WTC11 (cell line): ENCODE measurements around the gene DEFB125. TPM values are rescaled to one million over a fixed set of nuclear protein-coding genes. Genes with fewer than 3 reads are reported as not detected.
"Not testable (repeated sequence)": the region's sequence is repeated elsewhere in the genome, so short reads cannot be mapped to it uniquely, and the experiment has no call there.

ENCODE experiments used
- ATAC-seq: fragments of 200-7000 bp; cut with Tn5 transposase; 2 replicates; pipeline ENCODE4 v1.10.0; 2021; ENCODE audit warnings: mild to moderate bottlenecking, moderate library complexity
- CTCF ChIA-PET: fragments of 300-600 bp; sonication (Branson Sonifier 250); formaldehyde crosslinking; loops from one replicate; lab custom pipeline; 2021; ENCODE audit warnings: antibody characterized with exemption; lab: Charles Lee
- POLR2A ChIA-PET: fragments of 350-600 bp; sonication (Branson Sonifier 250); formaldehyde crosslinking; loops from one replicate; lab custom pipeline; 2021; ENCODE audit warnings: antibody characterized with exemption; lab: Charles Lee
- DNase-seq: peaks from one replicate; pipeline ENCODE4 v3.0.0; 2021; ENCODE audit warnings: low spot score
- H3K27ac Mint-ChIP-seq: 2 replicates; pipeline ENCODE4 v1.8.0; 2021; ENCODE audit warnings: mixed read lengths
- H3K27me3 Mint-ChIP-seq: 2 replicates; pipeline ENCODE4 v1.8.0; 2021; ENCODE audit warnings: low read depth, mild to moderate bottlenecking, moderate library complexity, mixed read lengths
- H3K36me3 Mint-ChIP-seq: 2 replicates; pipeline ENCODE4 v1.8.0; 2021; ENCODE audit warnings: mixed read lengths
- H3K4me1 Mint-ChIP-seq: 2 replicates; pipeline ENCODE4 v1.8.0; 2022; ENCODE audit warnings: mixed read lengths
- H3K4me3 Mint-ChIP-seq: 2 replicates; pipeline ENCODE4 v1.8.0; 2021; ENCODE audit warnings: mild to moderate bottlenecking, moderate library complexity, mixed read lengths
- H3K9me3 Mint-ChIP-seq: 2 replicates; pipeline ENCODE4 v1.8.0; 2021; ENCODE audit warnings: mixed read lengths
- ATF1 ChIP-seq: sonication (generic); formaldehyde crosslinking; IDR thresholded peaks from 2 replicates; pipeline ENCODE4 v1.8.1; 2023; ENCODE audit warnings: mild to moderate bottlenecking, moderate library complexity, missing genetic modification reagents
- CBFB ChIP-seq: sonication (generic); formaldehyde crosslinking; IDR thresholded peaks from 2 replicates; pipeline ENCODE4 v1.8.1; 2022; ENCODE audit warnings: mild to moderate bottlenecking, low read depth, missing genetic modification reagents
- ELF4 ChIP-seq: sonication (generic); formaldehyde crosslinking; IDR thresholded peaks from 2 replicates; pipeline ENCODE4 v1.8.1; 2022; ENCODE audit warnings: low read depth, mild to moderate bottlenecking, moderate library complexity, missing genetic modification reagents
- ETV6 ChIP-seq: sonication (generic); formaldehyde crosslinking; IDR thresholded peaks from 2 replicates; pipeline ENCODE4 v1.8.1; 2022; ENCODE audit warnings: mild to moderate bottlenecking, missing genetic modification reagents
- FOXK1 ChIP-seq: sonication (generic); formaldehyde crosslinking; IDR thresholded peaks from 2 replicates; pipeline ENCODE4 v1.8.0; 2022; ENCODE audit warnings: mild to moderate bottlenecking, moderate library complexity, missing genetic modification reagents
- GTF2I ChIP-seq: fragments of 250-450 bp; sonication (Bioruptor Pico); conservative IDR thresholded peaks from 2 replicates; pipeline ENCODE4 v1.4.0; 2021; ENCODE audit warnings: mild to moderate bottlenecking
- HMGA2 ChIP-seq: fragments of 250-450 bp; sonication (Bioruptor Pico); IDR thresholded peaks from 2 replicates; pipeline ENCODE4 v1.4.0; 2021; ENCODE audit warnings: mild to moderate bottlenecking, moderate library complexity
- JUN ChIP-seq: sonication (generic); formaldehyde crosslinking; IDR thresholded peaks from 2 replicates; pipeline ENCODE4 v1.8.0; 2023; ENCODE audit warnings: mild to moderate bottlenecking, missing genetic modification reagents
- MXD4 ChIP-seq: fragments of 250-450 bp; sonication (Bioruptor Pico); IDR thresholded peaks from 2 replicates; pipeline ENCODE4 v1.8.0; 2021; ENCODE audit warnings: mild to moderate bottlenecking, moderate library complexity, borderline replicate concordance
- SMAD3 ChIP-seq: sonication (generic); formaldehyde crosslinking; IDR thresholded peaks from 2 replicates; pipeline ENCODE4 v1.8.0; 2022; ENCODE audit warnings: missing genetic modification reagents, mild to moderate bottlenecking, borderline replicate concordance
- SP1 ChIP-seq: sonication (generic); formaldehyde crosslinking; conservative IDR thresholded peaks from 2 replicates; pipeline ENCODE4 v1.8.1; 2022; ENCODE audit warnings: missing genetic modification reagents
- TEAD1 ChIP-seq: sonication (generic); formaldehyde crosslinking; IDR thresholded peaks from 2 replicates; pipeline ENCODE4 v1.8.0; 2022; ENCODE audit warnings: mild to moderate bottlenecking, missing genetic modification reagents
- ZNF121 ChIP-seq: sonication (generic); formaldehyde crosslinking; IDR thresholded peaks from 2 replicates; pipeline ENCODE4 v1.8.0; 2023; ENCODE audit warnings: missing genetic modification reagents
- ZNF219 ChIP-seq: sonication (generic); formaldehyde crosslinking; IDR thresholded peaks from 2 replicates; pipeline ENCODE4 v1.8.0; 2023; ENCODE audit warnings: missing genetic modification reagents, mild to moderate bottlenecking, borderline replicate concordance
- ZNF317 ChIP-seq: sonication (generic); formaldehyde crosslinking; IDR thresholded peaks from 2 replicates; pipeline ENCODE4 v1.8.1; 2023; ENCODE audit warnings: low read depth, mild to moderate bottlenecking, moderate library complexity, missing genetic modification reagents, borderline replicate concordance
- total RNA-seq: library from RNA; stranded (reverse); gene quantifications from 3 replicates; pipeline ENCODE4 v1.2.3, GENCODE V29; 2021
- TF ChIP-seq, protein P1 (sequence below): sonication (generic); formaldehyde crosslinking; IDR thresholded peaks from 2 replicates; pipeline ENCODE4 v1.8.1; 2023; ENCODE audit warnings: mild to moderate bottlenecking, missing genetic modification reagents, borderline replicate concordance
- TF ChIP-seq, protein P2 (sequence below): fragments of 250-450 bp; sonication (Bioruptor Pico); conservative IDR thresholded peaks from 2 replicates; pipeline ENCODE4 v1.9.0; 2021; ENCODE audit warnings: mild to moderate bottlenecking
- TF ChIP-seq, protein P3 (sequence below): sonication (generic); formaldehyde crosslinking; IDR thresholded peaks from 2 replicates; pipeline ENCODE4 v1.8.1; 2022; ENCODE audit warnings: mild to moderate bottlenecking, moderate library complexity, missing genetic modification reagents
- TF ChIP-seq, protein P4 (sequence below): sonication (generic); formaldehyde crosslinking; conservative IDR thresholded peaks from 2 replicates; pipeline ENCODE4 v1.8.1; 2022; ENCODE audit warnings: mild to moderate bottlenecking, missing genetic modification reagents

DEFB125 gene
- total RNA-seq, 1 experiment from 2014 or later = not detected

DNA sequence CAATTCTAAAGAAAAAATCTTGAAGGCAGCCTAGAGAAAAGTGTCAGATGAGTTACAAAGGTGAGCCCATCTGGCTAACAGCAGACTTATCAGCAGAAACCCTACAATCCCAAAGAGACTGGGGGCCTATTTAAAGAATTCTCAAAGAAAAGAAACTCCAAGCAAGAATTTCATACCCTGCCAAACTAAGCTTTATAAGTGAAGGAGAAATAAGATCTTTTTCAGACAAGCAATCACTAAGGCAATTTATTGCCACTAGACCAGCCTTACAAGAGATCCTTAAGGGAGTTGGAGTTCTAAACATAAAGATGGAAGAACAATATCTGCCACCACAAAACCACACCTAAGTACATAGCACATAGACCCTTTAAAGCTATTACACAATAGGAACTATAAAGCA, 30.0 kb downstream of the DEFB125 start:
- POLR2A ChIA-PET = no interaction called here
- no peak overlapping the region for H3K4me3 Mint-ChIP-seq
- DNase-seq = no peak
- TF ChIP-seq ZNF317 (no peak), ATF1 (CRISPR knock-in tag) (no peak), TEAD1 (CRISPR knock-in tag) (no peak), ZNF121 (CRISPR knock-in tag) (no peak), ZNF219 (CRISPR knock-in tag) (no peak), CBFB (CRISPR knock-in tag) (no peak), FOXK1 (CRISPR knock-in tag) (no peak), MXD4 (no peak), SP1 (CRISPR knock-in tag) (no peak), ELF4 (no peak), ETV6 (CRISPR knock-in tag) (no peak), SMAD3 (CRISPR knock-in tag) (no peak), GTF2I (CRISPR knock-in tag) (no peak), HMGA2 (CRISPR knock-in tag) (no peak), JUN (CRISPR knock-in tag) (no peak)
- TF ChIP-seq, protein P1, sequence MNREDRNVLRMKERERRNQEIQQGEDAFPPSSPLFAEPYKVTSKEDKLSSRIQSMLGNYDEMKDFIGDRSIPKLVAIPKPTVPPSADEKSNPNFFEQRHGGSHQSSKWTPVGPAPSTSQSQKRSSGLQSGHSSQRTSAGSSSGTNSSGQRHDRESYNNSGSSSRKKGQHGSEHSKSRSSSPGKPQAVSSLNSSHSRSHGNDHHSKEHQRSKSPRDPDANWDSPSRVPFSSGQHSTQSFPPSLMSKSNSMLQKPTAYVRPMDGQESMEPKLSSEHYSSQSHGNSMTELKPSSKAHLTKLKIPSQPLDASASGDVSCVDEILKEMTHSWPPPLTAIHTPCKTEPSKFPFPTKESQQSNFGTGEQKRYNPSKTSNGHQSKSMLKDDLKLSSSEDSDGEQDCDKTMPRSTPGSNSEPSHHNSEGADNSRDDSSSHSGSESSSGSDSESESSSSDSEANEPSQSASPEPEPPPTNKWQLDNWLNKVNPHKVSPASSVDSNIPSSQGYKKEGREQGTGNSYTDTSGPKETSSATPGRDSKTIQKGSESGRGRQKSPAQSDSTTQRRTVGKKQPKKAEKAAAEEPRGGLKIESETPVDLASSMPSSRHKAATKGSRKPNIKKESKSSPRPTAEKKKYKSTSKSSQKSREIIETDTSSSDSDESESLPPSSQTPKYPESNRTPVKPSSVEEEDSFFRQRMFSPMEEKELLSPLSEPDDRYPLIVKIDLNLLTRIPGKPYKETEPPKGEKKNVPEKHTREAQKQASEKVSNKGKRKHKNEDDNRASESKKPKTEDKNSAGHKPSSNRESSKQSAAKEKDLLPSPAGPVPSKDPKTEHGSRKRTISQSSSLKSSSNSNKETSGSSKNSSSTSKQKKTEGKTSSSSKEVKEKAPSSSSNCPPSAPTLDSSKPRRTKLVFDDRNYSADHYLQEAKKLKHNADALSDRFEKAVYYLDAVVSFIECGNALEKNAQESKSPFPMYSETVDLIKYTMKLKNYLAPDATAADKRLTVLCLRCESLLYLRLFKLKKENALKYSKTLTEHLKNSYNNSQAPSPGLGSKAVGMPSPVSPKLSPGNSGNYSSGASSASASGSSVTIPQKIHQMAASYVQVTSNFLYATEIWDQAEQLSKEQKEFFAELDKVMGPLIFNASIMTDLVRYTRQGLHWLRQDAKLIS (CRISPR knock-in tag) = no peak
- TF ChIP-seq, protein P2, sequence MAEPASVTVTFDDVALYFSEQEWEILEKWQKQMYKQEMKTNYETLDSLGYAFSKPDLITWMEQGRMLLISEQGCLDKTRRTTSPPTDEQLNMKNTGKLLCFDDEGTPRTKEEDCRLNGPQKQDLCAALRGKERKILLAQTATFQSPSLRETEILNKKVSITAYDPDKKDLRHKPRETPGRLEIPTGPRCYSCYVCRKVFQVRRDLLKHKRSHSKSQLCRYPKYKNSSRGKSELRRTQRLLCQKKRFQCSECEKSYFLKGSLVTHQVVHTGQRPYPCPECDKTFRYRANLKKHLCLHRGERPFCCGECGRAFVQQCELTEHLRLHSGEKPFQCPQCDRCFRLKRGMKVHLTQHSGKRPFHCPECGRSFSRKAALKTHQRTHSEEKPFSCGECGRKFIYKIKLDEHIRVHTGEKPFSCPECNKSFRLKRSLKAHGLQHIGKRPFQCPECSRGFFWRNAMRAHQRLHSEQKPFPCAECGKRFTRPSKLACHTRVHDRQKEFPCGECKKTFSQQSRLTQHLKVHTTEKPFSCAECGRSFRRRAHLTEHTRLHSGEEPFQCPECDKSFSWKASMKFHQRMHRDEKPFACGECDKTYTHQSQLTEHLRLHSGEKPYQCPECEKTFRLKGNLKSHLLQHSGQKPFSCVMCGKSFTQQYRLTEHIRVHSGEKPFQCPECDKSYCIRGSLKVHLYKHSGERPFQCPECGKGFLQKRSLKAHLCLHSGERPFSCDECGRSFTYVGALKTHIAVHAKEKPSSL (CRISPR knock-in tag) = no peak
- TF ChIP-seq, protein P3, sequence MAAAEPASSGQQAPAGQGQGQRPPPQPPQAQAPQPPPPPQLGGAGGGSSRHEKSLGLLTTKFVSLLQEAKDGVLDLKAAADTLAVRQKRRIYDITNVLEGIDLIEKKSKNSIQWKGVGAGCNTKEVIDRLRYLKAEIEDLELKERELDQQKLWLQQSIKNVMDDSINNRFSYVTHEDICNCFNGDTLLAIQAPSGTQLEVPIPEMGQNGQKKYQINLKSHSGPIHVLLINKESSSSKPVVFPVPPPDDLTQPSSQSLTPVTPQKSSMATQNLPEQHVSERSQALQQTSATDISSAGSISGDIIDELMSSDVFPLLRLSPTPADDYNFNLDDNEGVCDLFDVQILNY (CRISPR knock-in tag) = no peak
- TF ChIP-seq, protein P4, sequence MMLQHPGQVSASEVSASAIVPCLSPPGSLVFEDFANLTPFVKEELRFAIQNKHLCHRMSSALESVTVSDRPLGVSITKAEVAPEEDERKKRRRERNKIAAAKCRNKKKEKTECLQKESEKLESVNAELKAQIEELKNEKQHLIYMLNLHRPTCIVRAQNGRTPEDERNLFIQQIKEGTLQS = no peak
- CTCF ChIA-PET = no interaction called here
- peaks cover 58% of the 10 kb centered on the region for H3K27me3 Mint-ChIP-seq
- no peaks in the 10 kb centered on the region for H3K4me1 Mint-ChIP-seq
- H3K27ac Mint-ChIP-seq = no peak overlapping the region
- ATAC-seq = no peak
- H3K9me3 Mint-ChIP-seq = peaks cover 27% of the 10 kb centered on the region
- no peaks in the 10 kb centered on the region for H3K36me3 Mint-ChIP-seq

DNA sequence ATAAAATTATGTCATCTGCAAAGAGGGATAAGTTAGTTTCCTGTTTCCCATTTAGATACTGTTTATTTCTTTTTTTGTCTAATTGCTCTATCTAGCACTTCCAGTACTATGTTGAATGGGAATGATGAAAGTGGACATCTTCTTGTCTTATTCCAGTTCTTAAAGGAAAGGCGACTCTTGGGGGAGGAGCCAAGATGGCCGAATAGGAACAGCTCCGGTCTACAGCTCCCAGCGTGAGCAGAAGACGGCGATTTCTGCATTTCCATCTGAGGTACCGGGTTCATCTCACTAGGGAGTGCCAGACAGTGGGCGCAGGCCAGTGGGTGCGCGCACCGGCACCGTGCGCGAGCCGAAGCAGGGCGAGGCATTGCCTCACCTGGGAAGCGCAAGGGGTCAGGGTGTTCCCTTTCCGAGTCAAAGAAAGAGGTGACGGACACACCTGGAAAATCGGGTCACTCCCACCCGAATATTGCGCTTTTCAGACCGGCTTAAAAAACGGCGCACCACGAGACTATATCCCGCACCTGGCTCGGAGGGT, 42.4 kb downstream of the DEFB125 start:
- DNase-seq, ATAC-seq, H3K36me3 Mint-ChIP-seq, POLR2A ChIA-PET, H3K27ac Mint-ChIP-seq, H3K4me1 Mint-ChIP-seq: not testable (repeated sequence)
- H3K4me3 Mint-ChIP-seq = peak overlapping the region; percentile 54
- H3K27me3 Mint-ChIP-seq = peaks cover 16% of the 10 kb centered on the region; the same call in 1 of the 2 replicates
- peaks cover 24% of the 10 kb centered on the region for H3K9me3 Mint-ChIP-seq
- CTCF ChIA-PET = interaction anchor here (0.6 kb wide), 1 partner anchor 135 kb away, joined by 3 read pairs; no protein-coding TSS in a partner anchor
